Hepatocyte (in vitro differentiated cells): ENCODE results near the gene IFNA4.

ENCODE experiments used
- EZH2 ChIP-seq: fragments of 200-600 bp; sonication (generic); IDR thresholded peaks from 2 replicates; pipeline ENCODE4 v1.6.1; 2016; ENCODE audit warnings: antibody characterized with exemption, mild to moderate bottlenecking, borderline replicate concordance
- TF ChIP-seq, protein P1 (sequence below): fragments of 200-600 bp; sonication (generic); IDR thresholded peaks from 2 replicates; pipeline ENCODE4 v1.5.1; 2016; ENCODE audit warnings: antibody characterized with exemption, mild to moderate bottlenecking; ENCODE audit not compliant: poor library complexity

DNA sequence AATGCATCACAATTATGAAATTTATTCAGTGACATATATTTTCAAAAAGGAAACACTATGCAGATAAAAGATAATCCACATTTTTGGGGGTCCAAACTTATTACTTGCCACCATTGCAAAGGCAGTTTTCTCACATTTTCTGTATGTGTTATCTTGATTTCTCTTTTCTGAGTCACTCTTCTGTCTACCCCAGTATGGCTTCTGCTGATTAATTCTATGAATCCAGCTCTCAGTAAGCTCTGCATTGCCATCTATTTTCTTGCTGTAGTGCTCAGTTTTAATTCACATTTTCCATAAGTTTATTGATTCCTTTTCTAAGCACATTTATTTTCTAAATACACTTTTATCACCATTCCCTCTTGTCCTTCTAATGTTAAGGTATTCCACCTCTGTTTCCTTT lies 17.8 kb upstream of the IFNA4 start:
- TF ChIP-seq, protein P1, sequence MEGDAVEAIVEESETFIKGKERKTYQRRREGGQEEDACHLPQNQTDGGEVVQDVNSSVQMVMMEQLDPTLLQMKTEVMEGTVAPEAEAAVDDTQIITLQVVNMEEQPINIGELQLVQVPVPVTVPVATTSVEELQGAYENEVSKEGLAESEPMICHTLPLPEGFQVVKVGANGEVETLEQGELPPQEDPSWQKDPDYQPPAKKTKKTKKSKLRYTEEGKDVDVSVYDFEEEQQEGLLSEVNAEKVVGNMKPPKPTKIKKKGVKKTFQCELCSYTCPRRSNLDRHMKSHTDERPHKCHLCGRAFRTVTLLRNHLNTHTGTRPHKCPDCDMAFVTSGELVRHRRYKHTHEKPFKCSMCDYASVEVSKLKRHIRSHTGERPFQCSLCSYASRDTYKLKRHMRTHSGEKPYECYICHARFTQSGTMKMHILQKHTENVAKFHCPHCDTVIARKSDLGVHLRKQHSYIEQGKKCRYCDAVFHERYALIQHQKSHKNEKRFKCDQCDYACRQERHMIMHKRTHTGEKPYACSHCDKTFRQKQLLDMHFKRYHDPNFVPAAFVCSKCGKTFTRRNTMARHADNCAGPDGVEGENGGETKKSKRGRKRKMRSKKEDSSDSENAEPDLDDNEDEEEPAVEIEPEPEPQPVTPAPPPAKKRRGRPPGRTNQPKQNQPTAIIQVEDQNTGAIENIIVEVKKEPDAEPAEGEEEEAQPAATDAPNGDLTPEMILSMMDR, result no peak
- TF ChIP-seq EZH2, result no peak
